Body of pancreas (tissue), 4 donors: Measurements from ENCODE around the gene ST6GALNAC3.

Experiments used
- CTCF ChIP-seq, 7 experiments: fragments of 450-650 bp in 4 of 7; fragments of 200-600 bp in 3 of 7; sonication (generic) in 3 of 7; IDR thresholded peaks; one replicate each; pipeline ENCODE4 v1.5.1; 2016 to 2019; ENCODE audit warnings: antibody characterized with exemption in 7 of 7
- POLR2A ChIP-seq, 3 donors: fragments of 450-650 bp; IDR thresholded peaks; one replicate each; pipeline ENCODE4 v1.6.1; 2016; ENCODE audit warnings: antibody characterized with exemption in 3 of 3, mild to moderate bottlenecking in 2 of 3

- TF ChIP-seq CTCF (IDR thresholded peaks at IDR 0.05) (no peak), POLR2A (IDR thresholded peaks at IDR 0.05) (no peak)
Observed at GRCh38 chr1:76284842-76285241, 210.3 kb downstream of the ST6GALNAC3 start.
